HEK293 (cell line): ENCODE data around the gene TSPO.

Experiments used
- CTCF ChIP-seq: fragments of 450-650 bp; formaldehyde crosslinking; IDR thresholded peaks from 2 replicates; pipeline ENCODE4 v1.5.1; 2016; ENCODE audit warnings: missing biosample characterization, missing genetic modification characterization
- GFI1B ChIP-seq: fragments of 450-650 bp; formaldehyde crosslinking; IDR thresholded peaks from 2 replicates; pipeline ENCODE4 v1.5.1; 2016; ENCODE audit warnings: missing biosample characterization, missing genetic modification characterization
- PBX3 ChIP-seq: sonication (generic); formaldehyde crosslinking; IDR thresholded peaks from 2 replicates; pipeline ENCODE4 v1.8.1; 2022; ENCODE audit warnings: mild to moderate bottlenecking, moderate library complexity, missing genetic modification reagents
- TCF7L2 ChIP-seq: IDR thresholded peaks from 2 replicates; pipeline ENCODE4 v1.6.1; 2011; ENCODE audit warnings: low read depth, mild to moderate bottlenecking, inconsistent platforms, low read length, moderate library complexity, borderline replicate concordance
- YY1 ChIP-seq: fragments of 450-650 bp; formaldehyde crosslinking; IDR thresholded peaks from 2 replicates; pipeline ENCODE4 v1.5.1; 2018; ENCODE audit warnings: missing biosample characterization, missing genetic modification characterization
- ZBTB1 ChIP-seq: fragments of 450-650 bp; formaldehyde crosslinking; IDR thresholded peaks from 2 replicates; pipeline ENCODE4 v1.5.1; 2016; ENCODE audit warnings: missing biosample characterization, missing genetic modification characterization
- ZNF174 ChIP-seq: fragments of 450-650 bp; formaldehyde crosslinking; IDR thresholded peaks from 2 replicates; pipeline ENCODE4 v1.5.0; 2017; ENCODE audit warnings: missing biosample characterization, mild to moderate bottlenecking, missing genetic modification characterization
- ZNF274 ChIP-seq, 2 experiments: fragments of 200-500 bp in 1 of 2; fragments of 450-650 bp in 1 of 2; sonication (Bioruptor generic) in 1 of 2; formaldehyde crosslinking in 1 of 2; IDR thresholded peaks; 2 replicates each; pipeline versions ENCODE4 v1.5.1 to v1.6.1; 2014 to 2016; ENCODE audit warnings: borderline replicate concordance in 1 of 2, inconsistent platforms in 1 of 2, low read length in 1 of 2, missing biosample characterization in 1 of 2, missing genetic modification characterization in 1 of 2
- ZNF777 ChIP-seq: fragments of 450-650 bp; formaldehyde crosslinking; IDR thresholded peaks from 2 replicates; pipeline ENCODE4 v1.5.1; 2017; ENCODE audit warnings: missing biosample characterization, missing genetic modification characterization, borderline replicate concordance
- ZNF837 ChIP-seq: fragments of 450-650 bp; formaldehyde crosslinking; IDR thresholded peaks from 2 replicates; pipeline ENCODE4 v1.5.1; 2016; ENCODE audit warnings: missing biosample characterization, missing genetic modification characterization

DNA sequence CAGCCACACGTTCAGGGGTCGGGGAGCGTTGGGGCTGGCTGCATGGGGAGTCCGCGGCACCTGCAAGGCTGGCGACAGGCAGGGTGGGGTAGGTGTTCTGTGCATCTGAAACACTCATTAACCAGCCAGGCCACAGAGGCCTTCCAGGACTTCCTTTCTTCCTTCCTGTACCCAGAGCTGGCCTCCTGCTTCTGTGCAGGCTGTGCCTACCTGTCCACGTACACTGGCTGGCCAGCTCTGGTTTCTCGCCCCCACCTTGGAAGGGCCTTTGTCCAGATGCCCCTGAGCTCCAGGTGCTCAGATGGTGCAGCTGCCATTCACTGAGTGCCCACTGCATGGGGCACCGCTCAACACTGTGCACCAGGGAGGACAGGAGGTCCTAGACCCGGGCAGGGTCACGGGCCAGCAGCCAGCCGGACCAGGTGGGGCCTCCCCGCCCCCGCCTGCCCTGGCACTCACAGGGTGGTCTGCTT lies 19.7 kb downstream of the TSPO start:
- TF ChIP-seq CTCF (tag by site-specific recombination) = no peak
- no peak for TF ChIP-seq GFI1B (tag by site-specific recombination)
- TF ChIP-seq ZBTB1 = no peak
- TF ChIP-seq YY1 (tag by site-specific recombination) = no peak
- no peak for TF ChIP-seq ZNF777 (tag by site-specific recombination)
- no peak for TF ChIP-seq ZNF837 (tag by site-specific recombination)
- no peak for TF ChIP-seq PBX3 (CRISPR knock-in tag)
- no peak for TF ChIP-seq TCF7L2
- TF ChIP-seq ZNF174 (tag by site-specific recombination) = no peak
- TF ChIP-seq ZNF274 (IDR thresholded peaks at IDR 0.05; ENCODE audit: low read length) = no peak
- no peak for TF ChIP-seq ZNF274 (tag by site-specific recombination; IDR thresholded peaks at IDR 0.05; ENCODE audit: borderline replicate concordance)
